Kidney (tissue), 14 donors: ENCODE results near the gene CRKL. TPM values are rescaled to one million over a fixed set of nuclear protein-coding genes. Genes with fewer than 3 reads are reported as not detected.

ENCODE experiments used
- DNase-seq, 5 donors: peaks; one replicate each; pipeline ENCODE4 v3.0.0-alpha.2; 2013 to 2020
- FAIRE-seq: peaks from 2 replicates; lab custom pipeline; 2012; peaks lifted over from hg19 to GRCh38; lab: Jason Lieb, UNC
- H3K27ac ChIP-seq, 2 donors: one replicate each; pipeline ENCODE4 v1.7.0; 2013; ENCODE audit warnings: low read depth in 2 of 2, low read length in 2 of 2, inconsistent platforms in 1 of 2
- H3K27me3 ChIP-seq: one replicate; pipeline ENCODE4 v1.7.1; 2013; ENCODE audit warnings: low read length, inconsistent platforms; ENCODE audit not compliant: control insufficient read depth, insufficient read depth
- H3K36me3 ChIP-seq, 3 donors: one replicate each; pipeline versions ENCODE4 v1.7.0 to v1.7.1; 2013; ENCODE audit warnings: low read length in 3 of 3, control low read depth in 1 of 3, inconsistent platforms in 1 of 3; ENCODE audit not compliant: insufficient read depth in 3 of 3, control insufficient read depth in 2 of 3
- H3K4me1 ChIP-seq, 3 donors: one replicate each; pipeline versions ENCODE4 v1.7.0 to v1.7.1; 2013; ENCODE audit warnings: low read length in 3 of 3, inconsistent platforms in 1 of 3, low read depth in 1 of 3; ENCODE audit not compliant: control insufficient read depth in 2 of 3, insufficient read depth in 2 of 3
- H3K4me3 ChIP-seq, 3 donors: one replicate each; pipeline versions ENCODE4 v1.7.0 to v1.8.1; 2013; ENCODE audit warnings: low read length in 3 of 3, control low read depth in 1 of 3, inconsistent platforms in 1 of 3
- H3K9ac ChIP-seq, 3 donors: one replicate each; pipeline versions ENCODE4 v1.7.0 to v1.7.1; 2013; ENCODE audit warnings: low read length in 3 of 3, control low read depth in 1 of 3, inconsistent platforms in 1 of 3
- H3K9me3 ChIP-seq, 3 donors: one replicate each; pipeline versions ENCODE4 v1.7.0 to v1.7.1; 2013; ENCODE audit warnings: low read length in 3 of 3, control low read depth in 1 of 3, inconsistent platforms in 1 of 3; ENCODE audit not compliant: control insufficient read depth in 2 of 3, insufficient read depth in 1 of 3
- CTCF ChIP-seq: IDR thresholded peaks from 3 replicates; pipeline ENCODE4 v1.5.1; 2012; ENCODE audit warnings: mild to moderate bottlenecking, moderate library complexity, borderline replicate concordance; ENCODE audit not compliant: insufficient read depth; ENCODE audit errors: extremely low read depth
- intact Hi-C: fragments of 100-400 bp; cut with DNase I; formaldehyde crosslinking; loops from one replicate; pipeline ENCODE4 v1.11.1; 2022
- polyA plus RNA-seq: library from polyadenylated mRNA; stranded (reverse); fragments of 350-450 nt; fragmentation: Illumina TruSeq; extraction: RNeasy Lipid Tissue Mini Kit (QIAGEN cat#74804); gene quantifications from one replicate; pipeline ENCODE4 v1.2.3, GENCODE V29; 2014; ENCODE audit warnings: low read depth, low replicate concordance; ENCODE audit not compliant: insufficient read depth
- total RNA-seq: library from RNA; stranded (reverse); fragmentation: NEBNext Ultra II Directional; extraction: Animal tissue kit (Norgen Biotek cat#: 25700); gene quantifications from one replicate; pipeline ENCODE4 v1.2.1, GENCODE V29; 2021
- donor health status: control.
- donor health status: control.
- donor health status: control.
- donor health status: control.
- donor health status: control.
- donor health status: DM: yes; HTN: yes; CAD: no.
- donor health status: Normal renal cell carcinoma (clear cell type).

Gene CRKL
- total and polyA plus RNA-seq, 2 donors from 2014 or later, result 11.9 to 44.7 TPM

- peak in 3 of 5 donors; percentile 39 to 82 (median 60) for DNase-seq
- Histone ChIP-seq H3K9me3 (no peaks in the 10 kb centered on the region), H3K27ac (peak overlapping the region; percentile 17 to 51), H3K36me3 (peaks cover 0 to 11% (median 3%) of the 10 kb centered on the region in 3 donors), H3K4me1 (peaks cover 0 to 15% (median 6%) of the 10 kb centered on the region in 3 donors), H3K4me3 (peak overlapping the region; percentile 26 to 67 (median 56)), H3K27me3 (no peaks in the 10 kb centered on the region), H3K9ac (peak overlapping the region in 1 of 3 donors; percentile 61)
- intact Hi-C loops, result no loop called here
- no peak for TF ChIP-seq CTCF
- FAIRE-seq, result no peak
Measured at GRCh38 chr22:20957102-20957682, 40.0 kb downstream of the CRKL start.

- Histone ChIP-seq H3K4me3 (peak overlapping the region in 2 of 3 donors; percentile 56 to 67), H3K4me1 (peaks cover 0 to 9% (median 0%) of the 10 kb centered on the region in 3 donors), H3K9ac (peak overlapping the region in 1 of 3 donors; percentile 61), H3K27me3 (no peaks in the 10 kb centered on the region), H3K9me3 (no peaks in the 10 kb centered on the region), H3K36me3 (peaks cover 0 to 11% (median 3%) of the 10 kb centered on the region in 3 donors), H3K27ac (peak overlapping the region in 1 of 2 donors; percentile 51)
- DNase-seq (peak in 2 of 5 donors; percentile 24 to 76), FAIRE-seq (no peak)
- TF ChIP-seq CTCF, result no peak
- intact Hi-C loops, result no loop called here
Measured at GRCh38 chr22:20957683-20958431, 40.6 kb downstream of the CRKL start.

GRCh38 chr22:20959578-20960461 is 42.6 kb downstream of the CRKL start:
- Histone ChIP-seq H3K4me3 (no peak overlapping the region), H3K27me3 (peaks cover 3% of the 10 kb centered on the region), H3K36me3 (no peaks in the 10 kb centered on the region), H3K4me1 (peaks cover 0 to 11% (median 0%) of the 10 kb centered on the region in 3 donors), H3K9me3 (no peaks in the 10 kb centered on the region), H3K27ac (no peak overlapping the region), H3K9ac (no peak overlapping the region)
- TF ChIP-seq CTCF, result no peak
- DNase-seq (no peak), FAIRE-seq (no peak)
- intact Hi-C loops, result no loop called here
